Measurements from ENCODE around the gene LONRF2.

- TF ChIP-seq ZNF274 (IDR thresholded peaks at IDR 0.05; ENCODE audit: low read depth, low read length), result no peak
- TF ChIP-seq EZH2phosphoT487 (IDR thresholded peaks at IDR 0.05; ENCODE audit: borderline replicate concordance), result no peak
- no peak for TF ChIP-seq CTCF (IDR thresholded peaks at IDR 0.05 in 2 of 3, conservative IDR thresholded peaks at IDR 0.05 in 1 of 3; ENCODE audit: borderline replicate concordance in 1 of 3, insufficient read depth in 1 of 3, low read depth in 2 of 3, low read length in 2 of 3)
- TF ChIP-seq POLR2A (IDR thresholded peaks at IDR 0.05; ENCODE audit: borderline replicate concordance, extremely low read depth, insufficient read depth, insufficient read length), result no peak
- TF ChIP-seq EZH2 (IDR thresholded peaks at IDR 0.05), result no peak
- TF ChIP-seq REST (IDR thresholded peaks at IDR 0.05; ENCODE audit: low read depth), result no peak
These were observed 30.2 kb upstream of the LONRF2 start for GRCh38 chr2:100352521-100352920.

Measured in HCT116 (cell line).